GM04503 (cell line): ENCODE measurements around the gene NFE2.
"Not testable (repeated sequence)": the region's sequence is repeated elsewhere in the genome, so short reads cannot be mapped to it uniquely, and the experiment has no call there.

Experiments used
- DNase-seq: peaks from one replicate; pipeline ENCODE4 v3.0.0-alpha.2; 2012; ENCODE audit warnings: low read depth

NFE2 gene

DNA sequence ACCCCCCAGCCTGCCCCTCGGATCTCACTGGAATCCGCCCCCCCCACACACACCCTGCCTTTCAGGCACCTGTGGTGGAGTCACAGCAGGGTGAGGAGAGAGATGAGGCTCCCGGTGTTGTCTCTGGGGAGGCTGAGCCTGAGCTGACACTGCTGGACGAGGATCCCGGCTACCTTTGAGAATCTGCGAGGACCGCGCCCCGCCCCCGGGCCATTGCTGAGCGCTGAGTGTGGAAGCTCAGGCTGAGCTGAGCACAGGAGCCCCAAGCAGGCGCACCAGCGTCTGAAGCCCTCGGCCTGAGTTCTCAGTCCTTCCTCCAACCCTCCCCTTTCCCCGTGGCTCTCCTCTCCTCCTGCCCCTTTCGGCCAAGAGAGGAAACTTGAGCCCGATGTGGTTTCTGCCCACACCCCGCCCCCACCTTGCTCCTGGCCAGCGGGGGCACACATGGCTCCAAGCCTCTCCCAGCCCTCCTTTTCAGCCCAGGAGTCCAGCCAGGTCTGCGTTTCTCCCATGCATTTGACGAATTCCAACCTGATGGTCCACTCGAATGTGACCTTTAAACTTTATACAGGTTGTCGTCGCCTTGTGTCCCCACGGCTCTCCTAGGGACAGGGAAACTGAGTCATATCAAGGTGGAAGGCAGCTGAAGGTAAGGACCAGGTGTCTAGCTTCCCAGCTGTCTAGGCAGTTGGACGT, at the start of gene NFE2:
Gene NFE2, minus strand, starts transcription at position 284 of the 696 bp plus-strand sequence. CDS start 5,767 bp downstream, outside the sequence.
- DNase-seq, result no peak

DNA sequence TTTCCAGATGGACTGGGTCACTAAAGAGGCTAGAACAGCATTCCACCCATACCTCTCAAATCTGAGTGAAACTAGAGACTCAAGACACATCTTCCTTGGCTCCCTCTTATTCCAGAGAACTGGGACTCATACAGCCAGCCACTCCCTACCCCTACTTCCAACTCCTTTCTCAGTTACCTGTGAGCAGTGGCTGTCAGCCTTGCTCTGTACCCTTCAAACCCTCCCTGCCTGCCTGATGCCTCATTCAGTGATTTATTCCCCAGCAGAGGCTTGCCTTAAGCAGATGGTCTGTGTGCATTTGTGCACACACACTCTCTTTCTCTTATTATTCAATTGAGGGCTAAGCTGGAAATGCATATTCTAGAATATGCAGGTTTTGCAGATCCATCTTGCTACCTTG, 48.9 kb upstream of the NFE2 start:
- no peak for DNase-seq

DNA sequence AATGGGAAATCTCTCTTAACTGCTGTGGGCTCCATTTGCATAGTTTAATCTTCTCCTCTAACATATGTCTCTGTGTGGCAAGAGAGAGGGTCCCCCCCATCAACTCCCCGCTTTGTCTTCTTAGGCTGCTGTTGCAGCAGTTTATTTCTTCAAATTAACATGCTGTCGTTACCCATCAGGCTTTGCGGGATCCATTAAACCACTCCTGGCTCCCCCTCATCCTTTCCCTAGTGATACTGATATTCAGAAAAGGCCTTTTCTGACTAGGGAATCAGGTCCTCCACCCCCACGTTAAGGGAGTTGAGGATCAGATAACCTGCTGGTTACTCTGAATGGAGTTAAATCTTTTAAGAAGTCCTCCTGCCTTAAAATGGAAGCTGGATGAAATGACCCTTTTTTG, 48.2 kb upstream of the NFE2 start:
- DNase-seq, result no peak

DNA sequence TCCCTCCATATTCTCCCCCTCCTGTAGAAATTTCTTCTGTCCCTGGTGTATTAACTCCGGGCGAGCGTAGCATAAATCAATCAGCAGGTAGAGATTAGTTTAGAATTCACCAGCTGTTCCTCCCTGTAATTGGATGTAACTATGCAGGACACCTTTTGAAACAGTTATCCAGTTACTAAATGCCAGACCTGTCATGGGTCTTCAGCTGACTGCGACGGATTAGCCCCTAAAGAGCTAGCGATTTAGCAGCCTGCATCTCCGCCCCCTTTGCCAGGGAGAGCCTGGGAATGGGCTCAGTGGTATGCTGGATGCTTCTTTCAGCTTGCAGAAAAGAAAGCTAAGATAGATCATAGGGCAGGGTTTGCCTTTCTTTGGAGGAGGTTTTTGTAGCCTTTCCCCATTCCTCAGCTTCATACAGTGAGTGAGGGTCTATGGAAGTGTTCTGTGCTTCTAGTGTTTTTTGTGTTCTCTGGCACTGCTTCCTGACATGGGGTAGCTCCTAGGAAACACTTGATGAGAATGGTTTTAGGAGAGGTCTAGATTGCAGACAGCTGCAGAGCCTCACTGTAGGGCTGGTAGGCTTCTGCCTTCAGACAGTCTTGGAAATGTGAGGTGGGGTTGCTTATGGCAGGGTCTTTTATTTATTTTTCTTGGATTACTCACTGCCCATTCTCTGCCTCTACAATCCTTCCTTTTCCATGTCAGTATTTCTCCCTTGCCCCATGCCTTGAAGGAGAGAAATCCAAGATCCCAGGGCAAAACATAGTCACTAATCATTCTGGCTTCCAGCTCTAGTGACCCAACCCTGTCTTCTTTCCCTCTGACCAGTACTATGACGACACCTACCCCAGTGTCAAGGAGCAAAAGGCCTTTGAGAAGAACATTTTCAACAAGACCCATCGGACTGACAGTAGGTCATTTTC, 40.8 kb upstream of the NFE2 start:
- DNase-seq, result no peak

DNA sequence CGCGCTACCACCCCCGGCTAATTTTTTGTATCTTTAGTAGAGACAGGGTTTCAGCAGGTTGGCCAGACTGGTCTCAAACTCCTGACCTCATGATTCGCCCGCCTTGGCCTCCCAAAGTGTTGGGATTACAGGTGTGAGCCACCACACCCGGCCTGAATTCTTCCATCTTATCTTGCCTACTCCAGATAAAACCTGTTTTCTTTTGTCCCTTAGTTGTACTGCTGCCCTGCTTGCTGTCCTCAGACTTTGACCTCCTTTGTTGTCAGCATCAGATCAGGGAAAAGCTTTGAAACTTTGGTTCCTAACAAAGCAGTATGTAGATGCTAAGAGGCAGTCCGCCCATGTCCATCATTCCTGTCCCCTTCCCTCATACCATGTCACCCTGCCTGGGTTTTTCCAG, 40.0 kb upstream of the NFE2 start:
- no peak for DNase-seq

DNA sequence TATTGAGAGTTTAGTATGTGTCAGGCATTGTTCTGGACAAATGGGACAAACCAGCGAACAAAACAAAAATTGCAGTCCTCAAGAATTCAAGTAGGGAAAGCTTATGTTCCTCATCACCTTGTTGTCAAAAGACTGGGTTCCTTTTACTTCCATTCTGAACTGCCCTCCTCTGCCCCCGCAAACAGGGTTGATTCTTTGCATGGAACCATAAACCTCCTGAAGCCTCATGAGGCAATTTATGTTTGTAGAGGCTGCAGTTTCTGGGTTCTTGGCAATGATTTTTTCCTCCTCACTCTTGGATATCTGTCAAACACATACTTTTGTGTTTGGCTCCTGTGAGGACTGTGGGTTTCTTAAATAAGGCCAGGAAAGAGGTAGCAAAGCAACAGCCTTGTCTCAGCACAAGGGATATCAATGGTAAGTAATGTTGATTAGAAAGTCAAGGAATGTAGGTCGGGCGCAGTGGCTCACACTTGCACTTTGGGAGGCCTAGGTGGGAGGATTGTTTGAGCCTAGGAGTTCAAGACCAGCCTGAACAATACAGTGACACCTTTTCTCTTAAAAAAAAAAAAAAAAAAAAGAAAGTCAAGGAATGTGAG, 38.0 kb upstream of the NFE2 start:
- no peak for DNase-seq

DNA sequence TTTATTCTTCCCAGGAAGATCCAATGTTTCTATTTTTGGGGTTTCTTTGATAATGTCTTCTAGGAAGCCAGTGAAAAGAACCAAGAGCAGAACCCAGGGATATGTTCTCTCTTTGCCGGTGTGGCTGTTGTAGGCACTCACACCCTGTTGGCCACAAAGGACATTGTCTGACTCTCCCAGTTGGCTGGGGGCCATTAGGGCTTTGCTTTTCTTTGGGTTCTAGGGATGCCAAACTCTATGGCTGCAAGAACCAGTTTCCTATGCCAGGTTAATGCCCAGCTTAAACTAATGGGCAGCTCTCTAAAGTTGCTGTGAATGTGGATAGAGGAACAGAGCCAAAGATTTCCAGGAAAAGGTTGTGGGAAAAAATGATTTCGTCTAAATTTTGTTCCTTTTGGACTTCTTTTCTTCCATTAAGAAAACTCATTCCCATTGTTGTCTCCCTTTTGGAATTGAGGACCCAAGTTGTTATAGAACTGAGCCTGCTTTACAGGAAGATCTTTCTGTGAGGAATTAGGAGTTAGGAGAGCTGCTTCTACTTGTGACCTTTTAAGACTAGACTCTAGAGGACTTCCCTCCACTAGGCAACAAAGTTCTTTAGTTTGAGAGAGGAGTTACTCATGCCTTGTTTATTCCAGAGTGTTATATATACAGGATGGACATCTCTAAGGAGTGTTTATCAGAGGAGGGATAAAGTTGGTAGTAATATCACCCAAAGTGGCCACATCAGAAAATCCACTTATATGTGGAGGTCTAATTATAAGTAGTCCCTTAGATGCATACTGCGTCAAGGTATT, 37.2 kb upstream of the NFE2 start:
- DNase-seq, result no peak

DNA sequence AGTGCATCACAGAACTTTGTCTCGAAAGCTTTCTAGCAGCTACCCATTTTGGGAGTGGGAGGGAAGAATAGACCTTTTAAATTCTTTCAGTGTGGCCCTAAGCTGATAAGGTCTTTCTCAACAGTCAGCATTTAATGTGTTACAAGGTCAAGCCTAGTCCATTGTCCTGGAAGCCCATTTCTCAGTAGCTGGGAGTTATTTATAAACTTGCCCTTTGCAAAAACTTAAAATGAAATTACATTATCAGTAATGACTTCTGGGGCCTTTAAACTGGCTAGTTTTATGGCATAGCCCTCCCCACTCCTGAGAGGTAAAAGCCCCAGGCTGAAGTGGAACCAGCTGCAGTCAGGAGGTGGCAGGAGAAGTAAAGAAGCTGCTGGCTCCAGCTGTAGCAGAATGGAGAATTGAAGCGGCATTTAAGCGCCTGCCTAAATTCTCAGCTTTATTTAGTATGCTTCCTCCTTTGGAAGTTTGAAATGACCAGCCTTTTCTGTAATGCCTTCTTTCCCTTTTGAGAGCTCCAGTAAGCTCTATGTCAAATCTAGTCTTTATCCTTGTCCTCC, 36.5 kb upstream of the NFE2 start:
- DNase-seq, result no peak

DNA sequence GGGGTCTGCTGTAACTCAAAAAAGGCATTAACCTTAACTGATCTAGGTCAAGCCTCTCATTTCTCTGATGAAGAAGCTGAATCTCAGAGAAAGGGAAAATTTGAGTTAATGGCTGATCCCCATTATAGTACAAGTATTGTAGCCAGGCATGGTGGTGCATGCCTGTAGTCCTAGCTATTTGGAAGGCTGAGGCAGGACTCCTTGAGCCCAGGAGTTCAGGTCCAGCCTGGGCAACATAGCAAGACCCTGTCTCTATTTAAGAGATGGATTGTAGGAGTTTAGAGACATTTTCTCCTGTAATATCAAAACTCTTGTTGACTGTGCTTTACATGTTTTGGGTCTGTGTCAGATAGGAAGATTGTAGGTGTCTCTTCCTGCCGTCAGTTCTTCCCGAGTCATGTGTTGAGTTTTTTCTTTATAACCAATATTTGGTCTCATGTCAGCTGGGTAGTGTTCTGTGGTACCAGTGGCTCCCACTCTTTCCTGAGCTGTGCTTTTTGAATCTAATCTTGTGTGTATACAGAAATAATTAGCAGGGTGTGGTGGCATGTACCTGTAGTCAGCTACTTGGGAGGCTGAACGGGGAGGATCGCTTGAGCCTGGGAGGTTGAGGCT, 32.7 kb upstream of the NFE2 start:
- DNase-seq, result no peak

DNA sequence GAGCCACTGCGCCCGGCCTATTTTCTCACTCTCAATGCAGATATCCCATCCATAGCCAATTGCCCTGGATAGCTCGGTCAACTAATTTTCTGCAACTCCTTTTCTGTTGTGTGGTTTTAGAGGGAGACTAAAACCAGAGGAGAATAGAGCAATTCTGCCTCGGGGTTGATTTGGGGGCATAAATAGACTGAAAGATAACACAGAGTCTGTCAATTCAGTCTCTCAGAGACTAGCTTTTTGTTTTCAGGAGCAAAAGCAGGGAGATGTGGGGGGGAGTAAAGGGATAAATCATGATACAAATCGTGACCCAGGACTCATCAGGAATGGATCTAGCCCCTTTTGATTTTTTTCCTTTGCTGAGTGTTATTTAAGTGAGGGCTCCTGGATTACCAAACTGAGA, 30.6 kb upstream of the NFE2 start:
- DNase-seq, result no peak

DNA sequence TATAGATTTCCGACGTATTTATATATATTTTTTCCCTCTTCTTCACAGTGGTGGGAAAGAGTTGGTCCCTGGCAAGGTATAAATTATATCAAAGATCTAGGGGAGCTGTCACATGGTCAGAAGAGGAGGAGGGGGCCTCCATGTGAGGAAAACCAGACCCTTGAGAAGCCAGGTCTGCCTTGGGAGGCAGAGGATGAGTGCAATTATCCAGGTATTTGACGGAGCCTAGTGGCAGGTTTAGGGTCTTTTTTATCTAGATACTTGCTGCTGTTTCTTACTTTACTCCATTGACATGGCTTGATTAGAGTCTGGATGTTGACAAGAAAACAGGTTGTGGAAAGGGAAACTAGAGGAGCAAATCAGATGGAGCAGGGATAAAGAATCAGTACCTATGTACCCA, 29.6 kb upstream of the NFE2 start:
- DNase-seq, result no peak

DNA sequence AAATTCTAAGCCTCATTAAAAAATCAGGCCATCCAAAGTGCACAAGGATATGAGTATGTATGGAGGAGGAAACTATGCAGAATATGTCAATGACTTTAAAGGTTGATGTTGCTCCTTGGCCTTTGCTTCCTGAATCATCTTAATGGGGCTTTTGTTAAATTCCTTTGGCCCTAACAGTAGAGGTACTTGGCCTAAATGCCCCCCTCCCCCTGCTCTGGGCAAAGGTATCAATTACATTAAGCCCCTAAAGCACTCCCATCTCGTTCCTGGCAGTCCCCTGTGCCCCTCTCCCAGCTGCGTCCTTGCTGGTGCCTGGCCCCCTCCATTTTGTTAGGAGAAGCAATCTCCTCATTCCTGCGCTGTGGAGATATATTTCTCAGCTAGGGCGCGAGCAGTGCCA, 28.9 kb upstream of the NFE2 start:
- DNase-seq, result no peak

DNA sequence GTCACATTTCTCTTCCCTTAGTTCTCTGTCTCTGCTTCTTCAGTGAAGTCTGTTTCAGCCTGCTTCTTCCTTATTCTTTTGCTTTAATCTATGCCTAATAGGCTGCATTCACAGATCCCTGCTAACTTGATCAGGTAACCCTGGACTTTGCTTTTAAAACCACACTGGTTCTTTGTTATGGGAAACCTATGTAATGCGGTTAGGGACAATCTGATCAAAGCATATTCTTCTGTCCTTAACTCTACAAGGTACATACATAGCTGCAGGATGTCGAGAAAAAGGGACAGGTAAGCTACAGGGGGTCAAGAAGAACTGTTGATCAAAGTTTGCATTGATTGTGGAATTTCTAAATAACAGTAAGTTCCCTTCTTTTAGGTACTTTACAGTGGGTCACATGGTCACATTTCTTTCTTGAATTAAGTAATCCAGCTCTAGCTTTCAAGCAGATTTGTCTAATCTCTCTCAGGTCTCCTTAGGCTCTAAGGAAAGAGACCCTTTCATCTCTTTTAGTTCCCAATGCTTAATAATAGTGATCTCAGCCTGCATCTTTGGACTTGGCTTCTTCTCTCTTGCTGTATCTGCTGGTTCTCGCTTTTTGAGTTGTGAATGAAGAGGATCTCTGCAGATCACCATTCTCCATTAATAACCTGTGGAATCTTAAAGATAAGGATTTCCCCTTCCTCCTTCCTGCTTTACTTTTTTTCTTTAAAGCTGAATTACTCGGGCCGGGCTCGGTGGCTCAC, 28.0 kb upstream of the NFE2 start:
- no peak for DNase-seq

DNA sequence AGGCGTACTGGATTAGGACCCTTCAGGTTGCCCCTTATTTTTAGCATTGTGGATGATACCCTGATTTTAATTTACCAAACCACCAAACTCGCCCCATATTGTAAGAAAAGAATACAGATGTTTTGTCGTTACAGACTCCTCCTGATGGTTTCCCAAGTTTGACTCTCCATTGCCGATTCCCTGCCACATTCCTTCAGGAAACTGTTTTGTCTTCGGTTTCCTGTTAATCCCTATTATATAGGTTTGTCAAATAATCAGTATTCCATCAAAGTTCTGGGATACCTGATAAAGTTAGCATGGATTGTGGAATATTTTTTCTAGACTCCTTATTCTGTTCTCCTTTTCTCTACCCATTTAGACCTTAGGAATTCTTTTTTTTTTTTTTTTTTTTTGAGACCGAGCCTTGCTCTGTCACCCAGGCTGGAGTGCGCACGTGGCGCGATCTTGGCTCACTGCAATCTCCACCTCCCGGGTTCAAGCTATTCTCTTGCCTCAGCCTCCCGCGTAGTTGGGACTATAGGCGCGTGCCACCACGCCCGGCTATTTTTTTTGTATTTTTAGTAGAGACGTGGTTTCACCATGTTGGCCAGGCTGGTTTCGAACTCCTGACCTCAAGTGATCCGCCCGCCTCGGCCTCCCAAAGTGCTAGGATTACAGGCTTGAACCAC, 24.8 kb upstream of the NFE2 start:
- DNase-seq, result not testable (repeated sequence)

DNA sequence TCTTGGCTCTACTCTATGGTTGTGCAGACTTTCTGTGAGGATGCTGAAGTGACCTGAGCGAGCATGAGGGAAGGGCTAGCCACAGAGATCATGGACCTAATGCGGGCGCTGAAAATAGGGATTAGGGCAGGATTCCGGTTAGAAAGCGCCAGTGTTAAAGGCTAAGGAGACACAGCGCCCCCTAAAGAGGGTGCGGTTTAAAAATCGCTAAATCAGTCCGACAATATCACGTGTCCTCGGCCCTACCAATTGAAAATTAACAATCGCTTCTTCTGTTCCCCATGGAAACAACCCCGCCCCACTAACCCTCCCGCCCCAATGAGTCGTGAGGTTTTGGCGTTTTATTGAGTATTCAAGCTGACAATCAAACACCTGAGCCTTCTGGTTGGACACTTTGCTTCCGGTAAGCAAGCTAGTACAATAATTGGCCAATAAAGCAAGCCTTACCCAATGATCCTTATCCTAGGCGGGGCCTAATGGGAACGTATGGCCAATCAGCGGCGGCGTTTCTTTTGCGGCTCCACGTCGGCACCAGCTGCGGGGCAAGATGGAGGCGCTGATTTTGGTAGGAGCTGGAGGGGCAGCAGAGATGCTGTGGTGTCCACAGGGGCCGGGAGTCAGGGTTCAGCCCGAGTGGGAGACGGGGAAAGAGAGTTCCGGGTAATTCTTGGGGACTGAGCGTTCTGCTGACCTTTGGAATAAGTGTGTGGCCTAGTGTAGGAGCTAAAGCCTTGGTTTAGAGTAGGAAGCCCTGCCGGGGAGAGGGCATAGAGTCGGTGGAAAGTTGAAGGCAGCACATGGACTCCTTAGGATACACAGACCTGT, 24.0 kb upstream of the NFE2 start, which contains the start of gene COPZ1:
Gene COPZ1, plus strand, starts transcription at position 515 of the 825 bp plus-strand sequence. Its CDS starts 33 bp downstream, at position 548.
- DNase-seq, result peak; percentile 100

DNA sequence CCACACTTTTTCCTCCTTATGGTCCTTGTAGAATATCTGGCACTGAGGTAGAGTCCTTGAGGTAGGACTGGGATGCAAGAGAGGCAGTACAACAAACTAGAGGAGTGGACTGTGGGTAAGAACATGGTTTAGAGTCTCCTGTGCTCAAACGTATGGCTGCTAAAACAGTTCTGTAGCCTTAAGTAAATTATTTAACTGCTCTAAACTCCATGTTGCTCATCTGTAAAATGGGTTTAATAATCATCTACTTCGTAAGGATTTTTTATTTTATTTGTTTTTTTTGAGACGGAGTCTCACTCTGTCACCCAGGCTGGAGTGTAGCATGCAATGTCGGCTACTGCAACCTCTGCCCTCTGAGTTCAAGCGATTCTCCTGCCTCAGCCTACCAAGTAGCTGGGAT, 20.5 kb upstream of the NFE2 start:
- DNase-seq, result no peak

DNA sequence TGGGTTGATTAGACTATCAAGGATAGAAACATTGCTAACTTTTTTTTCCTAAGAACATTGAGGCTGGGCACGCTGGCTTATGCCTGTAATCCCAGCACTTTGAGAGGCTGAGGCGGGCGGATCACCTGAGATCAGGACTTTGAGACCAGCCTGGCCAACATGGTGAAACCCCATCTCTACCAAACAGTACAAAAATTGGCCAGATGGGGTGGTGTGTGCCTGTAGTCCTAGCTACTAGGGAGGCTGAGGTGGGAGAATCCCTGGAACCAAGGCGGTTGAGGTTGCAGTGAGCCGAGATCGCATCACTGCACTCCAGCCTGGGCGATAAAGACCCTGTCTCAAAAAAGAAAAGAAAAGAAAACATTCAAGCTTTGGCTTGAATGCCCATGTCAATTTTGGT, 11.5 kb upstream of the NFE2 start:
- DNase-seq, result not testable (repeated sequence)

DNA sequence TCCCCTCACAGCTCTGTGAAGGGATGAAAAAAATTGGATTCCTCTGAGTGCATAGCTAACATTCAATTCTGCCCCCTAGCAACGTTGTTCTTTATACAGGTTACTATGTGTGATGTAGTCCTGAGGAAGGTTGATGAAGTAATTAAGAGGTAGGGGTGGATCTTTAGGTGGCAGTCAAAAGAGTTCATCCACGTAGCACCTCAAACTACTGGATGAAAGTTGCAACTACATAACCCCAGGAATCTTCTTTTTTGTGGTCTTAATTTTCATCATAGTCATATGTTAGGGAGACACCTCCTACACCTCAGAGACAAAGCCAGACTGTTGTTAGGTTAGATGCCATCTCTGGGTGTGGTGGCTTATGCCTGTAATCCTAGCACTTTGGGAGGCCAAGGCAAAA, 10.2 kb upstream of the NFE2 start:
- no peak for DNase-seq
